DMS53 treated with DMSO at 0.1 percent for 48 hours (cell line): ENCODE measurements around the gene IMMP2L.
"Not testable (repeated sequence)": the region's sequence is repeated elsewhere in the genome, so short reads cannot be mapped to it uniquely, and the experiment has no call there.

Source experiments
- DNase-seq: peaks from one replicate; lab custom pipeline; 2025; ENCODE audit not compliant: unreplicated experiment; lab: John Stamatoyannopoulos, UW

IMMP2L gene

DNA sequence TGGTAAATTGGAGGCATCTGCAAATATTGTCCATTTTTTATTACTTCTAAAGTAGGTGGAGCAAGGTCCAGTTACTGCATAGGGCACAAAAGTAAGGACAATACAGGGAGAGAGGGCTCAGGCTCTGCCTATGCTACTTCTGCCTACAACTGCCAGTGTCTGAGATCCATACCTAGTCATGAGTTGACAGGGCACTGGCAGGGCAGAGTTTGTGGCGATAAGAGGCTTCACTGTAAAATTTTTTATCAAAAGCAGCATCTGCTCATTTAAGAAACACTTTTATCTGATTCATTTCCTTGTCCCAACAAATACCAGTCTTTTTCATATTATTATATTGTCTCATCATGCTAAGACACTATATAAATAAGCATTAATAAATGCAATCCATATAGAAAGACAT lies 293.4 kb downstream of the IMMP2L start:
- no peak for DNase-seq

DNA sequence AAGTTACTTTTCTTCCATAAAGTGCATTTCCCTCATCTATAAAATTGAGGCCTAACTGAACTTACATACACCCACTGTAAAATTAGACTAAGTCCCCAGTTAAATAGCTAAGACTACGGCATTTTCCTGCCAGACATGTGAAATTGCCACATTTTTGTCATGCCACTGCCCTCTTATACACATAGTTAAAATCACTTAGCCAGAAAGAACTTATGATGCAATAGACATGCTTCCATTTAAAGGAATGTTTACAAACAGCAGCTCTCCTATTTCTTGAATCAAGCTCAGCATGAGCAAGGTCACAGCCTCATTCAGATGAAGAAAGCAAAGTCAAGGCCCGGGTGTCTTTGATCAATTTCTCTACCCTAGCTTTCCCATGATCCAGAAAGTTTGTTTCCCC lies 295.7 kb downstream of the IMMP2L start:
- DNase-seq, result no peak

DNA sequence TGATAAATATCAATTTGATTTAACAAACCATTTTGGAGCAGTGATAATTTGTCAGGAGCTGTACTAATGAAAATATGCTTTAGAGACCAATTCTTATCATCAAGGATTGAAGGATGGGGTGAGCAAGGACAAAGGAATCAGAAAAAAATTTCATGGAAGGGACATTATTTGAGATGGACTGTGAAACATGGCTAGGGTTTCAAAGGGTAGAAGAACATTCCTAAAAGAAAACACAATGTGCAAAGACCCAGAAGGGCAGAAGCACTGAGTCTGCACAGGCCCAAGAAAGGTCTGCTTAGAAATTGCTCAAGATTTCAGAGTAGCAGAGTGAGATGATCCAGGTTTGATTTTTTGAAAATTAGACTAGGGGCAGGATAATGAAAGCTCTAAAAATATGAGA lies 296.9 kb downstream of the IMMP2L start:
- no peak for DNase-seq

DNA sequence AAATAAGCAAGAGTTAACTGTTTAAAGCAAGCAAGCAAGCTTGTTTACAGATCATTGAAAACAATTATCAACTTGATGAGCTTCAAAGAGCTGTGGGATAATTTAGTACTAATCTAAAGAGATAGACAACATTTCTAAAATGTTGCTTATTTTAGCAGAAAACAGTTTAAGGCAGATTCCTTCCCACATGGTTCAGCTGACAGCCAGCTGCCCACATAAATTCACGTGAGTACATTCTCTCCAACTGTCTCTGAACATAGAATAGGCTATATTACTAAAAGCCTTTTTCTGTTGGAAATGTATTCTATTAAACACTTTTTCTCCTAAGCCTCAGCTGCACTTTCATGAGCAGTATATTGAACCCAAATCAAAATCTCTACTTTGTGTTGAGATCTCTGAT lies 297.3 kb downstream of the IMMP2L start:
- DNase-seq, result no peak

DNA sequence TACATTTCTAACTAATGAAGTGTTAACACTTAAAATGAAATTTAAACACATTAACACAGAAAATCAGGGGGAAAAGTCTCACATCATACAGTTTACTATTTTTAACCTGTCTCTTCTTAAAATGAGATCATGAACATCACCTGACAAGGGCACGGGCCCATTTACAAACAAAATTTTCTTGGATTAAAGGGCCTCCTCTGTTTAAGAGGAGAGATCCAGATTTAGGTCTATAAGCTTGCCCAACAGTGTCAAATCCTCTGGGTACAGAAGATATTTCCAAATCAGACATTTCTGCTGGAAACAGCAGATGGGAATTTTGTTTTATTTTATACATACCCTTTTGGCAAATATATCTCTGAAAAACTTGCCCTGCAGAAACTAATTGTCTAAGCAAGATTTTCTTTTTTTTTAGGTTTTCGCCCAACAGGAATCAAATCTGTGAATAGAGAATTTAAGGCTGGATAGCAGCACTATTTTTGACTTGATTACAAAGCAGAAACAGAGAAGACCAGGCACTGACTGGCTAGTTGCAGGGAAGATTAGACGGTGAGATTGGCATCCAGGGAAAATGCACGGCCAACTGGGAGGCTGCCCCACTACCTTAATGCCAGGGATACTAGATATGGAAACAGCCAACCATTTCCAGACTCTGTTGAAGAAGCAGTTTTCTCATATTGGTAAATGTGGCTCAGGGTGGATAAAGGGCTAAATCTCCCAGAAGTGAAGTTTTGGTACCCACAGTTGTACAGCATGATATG lies 298.0 kb downstream of the IMMP2L start:
- DNase-seq, result no peak

DNA sequence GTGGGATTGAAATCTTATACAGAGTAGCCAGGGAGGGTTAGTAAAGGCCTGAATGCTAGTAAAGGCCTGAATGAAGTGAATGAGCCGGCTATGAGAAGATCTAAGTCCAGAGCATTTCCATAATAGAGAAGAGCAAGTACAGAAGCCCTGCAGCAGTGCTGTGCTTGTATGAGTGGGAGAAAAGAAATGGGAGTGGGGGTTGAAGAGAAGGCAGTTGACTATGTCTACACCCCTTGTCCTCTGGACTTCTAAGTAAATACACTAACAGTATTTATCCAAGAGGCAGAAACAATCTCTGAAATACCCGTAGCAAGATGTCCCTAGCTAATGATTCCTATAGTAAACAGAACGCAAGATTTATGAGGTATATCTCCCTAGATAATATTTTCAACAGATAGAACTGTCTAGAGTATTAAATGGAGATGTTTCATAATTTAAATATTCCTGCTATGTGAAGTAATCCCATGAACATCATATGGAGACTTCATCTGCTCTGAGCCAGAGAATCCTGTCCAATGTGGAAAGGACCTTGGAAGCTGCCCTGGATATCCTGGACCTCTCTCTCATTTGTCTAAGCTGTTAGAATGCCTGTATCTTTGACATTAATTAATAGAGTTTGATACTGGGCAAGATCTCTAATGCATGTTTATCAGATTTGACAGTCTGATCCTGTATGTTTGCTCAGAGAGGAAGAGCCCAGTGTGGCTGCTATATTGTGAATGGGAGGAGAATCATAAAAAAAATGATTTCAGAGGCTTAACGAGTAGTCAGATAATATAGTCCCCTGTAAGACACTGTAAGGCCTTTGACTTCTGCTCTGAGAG lies 299.8 kb downstream of the IMMP2L start:
- DNase-seq, result no peak

DNA sequence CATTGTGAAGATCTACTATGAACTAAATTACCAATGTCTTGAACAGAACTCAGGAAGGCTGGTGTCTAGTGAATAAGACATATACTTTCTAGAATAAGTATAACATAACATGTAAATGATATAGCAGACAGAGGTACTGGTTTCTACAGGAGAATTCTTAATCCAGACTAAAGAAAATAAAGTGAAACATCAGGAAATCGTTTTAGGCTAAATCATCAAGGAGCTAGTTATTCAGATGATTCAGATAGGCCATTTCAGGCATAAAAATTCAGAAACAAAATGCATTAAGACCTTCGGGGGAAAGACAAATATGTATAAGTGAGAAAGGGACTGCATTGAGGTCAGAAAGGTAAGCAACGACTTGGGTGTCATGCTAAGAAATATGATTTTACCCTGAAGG lies 300.8 kb downstream of the IMMP2L start:
- DNase-seq, result no peak

DNA sequence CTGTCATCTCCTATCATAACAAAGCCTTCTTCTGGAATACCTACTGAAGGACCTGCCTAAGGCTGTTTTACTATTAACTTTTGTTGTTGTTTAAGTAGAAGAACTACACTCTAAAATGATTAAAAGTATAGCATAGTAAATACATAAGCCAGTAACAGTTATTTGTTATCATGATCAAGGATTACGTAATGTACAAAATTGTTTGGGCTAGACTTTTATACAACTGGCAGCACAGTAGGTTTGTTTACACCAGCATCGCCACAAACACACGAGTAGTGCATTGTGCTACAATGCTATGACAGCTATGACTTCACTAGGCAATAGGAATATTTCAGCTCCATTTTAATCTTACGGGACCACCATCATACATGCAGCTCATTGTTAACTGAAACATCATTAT lies 302.3 kb downstream of the IMMP2L start:
- no peak for DNase-seq

DNA sequence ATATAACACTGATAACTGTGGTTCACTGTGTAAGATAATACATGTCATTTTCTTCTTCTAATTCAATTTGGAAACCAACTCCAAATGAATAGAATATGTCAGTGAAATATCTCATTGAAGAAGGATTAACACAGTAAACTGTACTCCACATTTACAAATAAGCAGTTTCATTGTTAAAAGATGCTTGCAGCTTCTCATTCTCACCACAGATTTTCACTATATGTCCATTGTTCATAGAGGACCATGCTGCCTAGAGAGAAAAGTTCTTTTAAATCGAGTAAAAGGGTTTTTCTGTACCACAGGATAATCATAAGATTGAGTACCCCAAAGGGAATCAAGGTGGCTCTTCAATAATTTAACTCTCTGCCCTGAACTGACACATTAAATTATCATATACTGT lies 305.9 kb downstream of the IMMP2L start:
- DNase-seq, result no peak

DNA sequence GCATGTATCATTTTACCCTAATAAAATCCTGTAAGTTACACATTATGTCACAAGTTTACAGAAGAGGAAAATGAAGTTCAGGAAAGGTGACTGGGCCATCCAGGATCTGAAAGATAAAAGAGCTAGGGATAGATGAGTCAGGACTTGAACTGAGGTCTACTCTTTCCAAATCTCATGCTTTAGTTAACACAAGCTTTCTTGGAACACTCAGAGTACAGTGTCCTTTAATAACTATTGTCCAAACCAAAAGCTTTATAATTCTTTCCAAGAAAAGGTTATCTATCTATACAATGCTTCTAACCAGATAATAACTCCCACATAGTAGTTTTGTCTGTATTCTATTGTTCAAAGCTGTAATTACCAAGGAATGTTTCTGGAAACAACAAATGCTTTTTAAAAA lies 306.7 kb downstream of the IMMP2L start:
- no peak for DNase-seq

DNA sequence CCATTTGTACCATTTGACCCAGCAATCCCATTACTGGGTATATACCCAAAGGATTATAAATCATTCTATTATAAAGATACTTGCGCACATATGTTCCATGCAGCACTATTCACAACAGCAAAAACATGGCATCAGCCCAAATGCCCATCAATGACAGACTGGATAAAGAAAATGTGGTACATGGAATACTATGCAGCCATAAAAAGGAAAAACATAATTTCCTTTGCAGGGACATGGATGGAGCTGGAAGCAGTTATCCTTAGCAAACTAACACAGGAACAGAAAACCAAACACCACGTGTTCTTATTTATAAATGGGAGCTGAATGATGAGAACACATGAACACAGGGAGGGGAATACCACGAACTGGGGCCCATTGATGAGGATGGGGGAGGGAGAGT lies 310.9 kb downstream of the IMMP2L start:
- not testable (repeated sequence) for DNase-seq

DNA sequence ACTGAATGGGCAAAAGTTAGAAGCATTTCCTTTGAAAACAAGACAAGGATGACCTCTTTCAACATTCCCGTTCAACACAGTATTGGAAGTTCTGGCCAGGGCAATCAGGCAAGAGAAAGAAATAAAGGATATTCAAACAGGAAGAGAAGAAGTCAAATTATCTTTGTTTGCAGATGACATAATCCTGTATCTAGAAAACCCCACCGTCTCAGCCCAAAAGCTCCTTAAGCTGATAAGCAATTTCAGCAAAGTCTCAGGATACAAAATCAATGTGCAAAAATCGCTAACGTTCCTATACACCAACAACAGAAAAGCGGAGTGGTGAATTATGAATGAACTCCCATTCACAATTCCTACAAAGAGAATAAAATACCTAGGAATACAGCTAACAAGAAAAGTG lies 312.5 kb downstream of the IMMP2L start:
- DNase-seq, result not testable (repeated sequence)

DNA sequence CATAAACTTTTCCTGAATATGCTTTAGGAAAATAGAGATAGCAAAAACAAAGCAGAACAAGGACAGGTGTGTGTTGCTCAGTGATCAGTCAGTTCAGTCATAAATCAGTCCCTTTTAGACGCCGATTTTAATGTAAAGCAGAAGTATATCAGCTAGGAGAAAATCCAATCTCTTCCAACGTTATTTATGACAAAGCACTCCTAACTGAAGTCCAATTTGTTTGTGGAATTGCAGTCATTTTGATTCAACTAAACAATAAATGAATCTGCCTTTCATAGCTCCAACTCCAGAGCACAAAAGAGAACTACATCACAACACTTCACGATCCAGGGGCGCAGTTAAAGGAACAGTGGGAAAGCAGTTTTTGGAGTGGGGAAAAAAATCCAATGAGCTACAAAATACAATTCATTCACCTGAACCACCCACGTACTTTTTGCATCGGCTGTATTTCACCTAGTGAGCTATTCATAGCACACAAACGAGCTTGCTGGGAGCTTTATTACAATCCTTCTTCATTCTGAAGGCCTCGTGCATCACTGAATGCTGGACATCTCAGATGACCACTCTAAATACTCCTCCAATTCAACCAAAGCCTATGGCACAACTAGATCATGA lies 320.0 kb downstream of the IMMP2L start:
- DNase-seq, result no peak

DNA sequence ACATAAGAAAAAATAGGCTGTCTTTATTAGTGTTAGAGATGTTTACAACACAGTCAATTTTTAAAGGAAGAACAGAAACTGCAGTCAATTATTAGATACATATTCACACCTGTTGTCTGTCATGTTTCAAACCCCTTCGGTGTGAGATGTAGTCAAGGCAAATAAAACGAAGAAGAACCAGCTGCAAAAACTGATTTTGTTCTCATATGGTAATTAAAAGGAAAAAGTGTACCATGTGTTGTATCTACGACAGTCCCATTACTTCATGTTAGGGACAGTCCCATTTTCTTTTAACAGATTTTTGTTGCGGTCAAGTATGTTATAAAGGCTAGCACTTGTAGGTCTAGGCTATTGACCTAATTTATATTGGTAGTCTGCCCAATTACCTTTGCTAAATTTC lies 321.9 kb downstream of the IMMP2L start:
- no peak for DNase-seq

DNA sequence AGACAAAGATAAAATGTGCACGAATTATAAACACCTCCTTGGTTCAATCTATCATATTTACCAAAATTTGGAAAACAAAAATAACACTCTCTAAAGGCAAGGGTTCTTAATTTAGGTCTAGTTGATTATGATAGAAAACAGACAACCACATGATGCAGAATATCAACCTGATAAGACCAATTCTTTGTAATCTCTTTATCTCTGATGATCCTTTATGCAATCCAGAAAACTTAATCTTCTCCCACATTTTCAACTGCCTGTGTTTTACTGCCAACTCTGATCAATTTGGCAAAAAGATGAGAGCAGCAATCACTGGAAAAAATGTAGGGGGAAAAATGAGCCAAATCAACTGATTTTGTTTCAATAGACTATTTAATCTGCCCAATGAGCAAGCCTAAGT lies 322.9 kb downstream of the IMMP2L start:
- no peak for DNase-seq

DNA sequence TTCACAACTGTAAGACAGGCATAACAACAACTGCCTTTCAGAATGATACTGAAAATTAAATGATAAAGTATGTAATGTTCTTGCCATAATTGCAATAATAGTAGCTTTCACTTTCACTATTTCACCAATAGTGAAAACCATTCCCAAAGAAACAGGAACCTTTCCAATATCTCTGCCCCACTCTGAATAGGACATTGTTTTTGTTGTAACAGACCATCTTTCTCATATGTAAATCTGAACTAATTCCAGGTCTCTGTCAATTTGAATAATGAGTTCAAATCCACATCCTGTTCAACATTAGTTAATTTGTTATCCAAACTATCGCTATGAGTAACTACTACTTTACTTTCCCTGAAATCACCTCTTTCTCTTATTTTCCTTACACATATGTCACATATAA lies 323.4 kb downstream of the IMMP2L start:
- no peak for DNase-seq

DNA sequence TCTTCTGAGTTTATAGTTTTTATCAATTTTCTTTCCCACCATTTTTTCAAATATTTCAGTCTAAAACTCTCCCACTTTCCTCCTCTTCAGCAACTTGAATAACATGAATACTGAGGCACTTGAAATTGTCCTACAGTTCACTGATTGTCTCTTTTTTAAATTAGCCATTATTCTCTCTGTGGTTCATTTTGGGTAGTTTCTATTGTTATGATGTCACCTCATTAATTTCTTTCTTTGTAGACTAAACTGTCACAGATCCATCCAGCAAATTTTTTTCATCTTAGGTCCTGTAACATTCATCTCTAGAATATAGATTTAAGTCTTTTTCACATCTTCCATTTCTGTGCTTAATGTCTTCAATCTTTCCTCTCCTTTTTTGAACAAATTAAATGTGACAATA lies 326.6 kb downstream of the IMMP2L start:
- DNase-seq, result no peak

DNA sequence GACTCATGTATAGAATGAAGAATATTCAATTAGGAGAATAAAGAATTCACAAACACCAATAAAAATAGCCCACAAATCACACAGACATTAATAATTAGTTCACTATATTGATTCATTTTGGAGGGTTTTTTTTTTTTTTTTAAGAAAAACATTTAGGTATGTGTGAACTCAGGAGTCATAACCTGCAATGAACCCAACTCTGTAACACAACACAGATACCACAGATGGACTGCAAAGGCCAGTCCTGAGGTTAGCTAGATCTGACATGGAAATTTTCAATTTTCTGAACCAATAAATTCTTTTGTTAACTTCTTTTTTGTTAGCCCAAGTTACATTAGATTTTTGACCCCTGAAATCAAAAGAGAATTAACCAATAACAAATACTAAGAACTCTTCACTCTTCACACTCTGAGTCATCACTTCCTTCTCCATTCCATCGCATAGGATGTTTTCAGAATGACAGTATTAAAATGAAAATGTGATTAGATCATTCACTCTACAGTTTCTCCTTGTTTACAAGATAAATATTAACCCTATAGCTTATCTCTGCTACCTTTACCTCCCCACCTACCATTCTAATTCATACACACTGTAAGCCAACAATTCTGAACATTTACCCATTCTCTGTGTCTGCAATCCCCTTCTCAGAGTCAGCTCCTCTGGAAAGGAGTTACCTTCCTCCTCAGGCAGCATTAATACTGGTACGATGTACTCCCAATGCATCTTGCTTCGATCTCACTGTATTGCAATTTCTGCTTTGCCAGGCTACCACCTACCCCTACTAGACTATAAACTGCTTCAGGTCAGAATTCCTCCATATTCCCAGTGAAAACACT lies 329.8 kb downstream of the IMMP2L start:
- peak; percentile 63 for DNase-seq

DNA sequence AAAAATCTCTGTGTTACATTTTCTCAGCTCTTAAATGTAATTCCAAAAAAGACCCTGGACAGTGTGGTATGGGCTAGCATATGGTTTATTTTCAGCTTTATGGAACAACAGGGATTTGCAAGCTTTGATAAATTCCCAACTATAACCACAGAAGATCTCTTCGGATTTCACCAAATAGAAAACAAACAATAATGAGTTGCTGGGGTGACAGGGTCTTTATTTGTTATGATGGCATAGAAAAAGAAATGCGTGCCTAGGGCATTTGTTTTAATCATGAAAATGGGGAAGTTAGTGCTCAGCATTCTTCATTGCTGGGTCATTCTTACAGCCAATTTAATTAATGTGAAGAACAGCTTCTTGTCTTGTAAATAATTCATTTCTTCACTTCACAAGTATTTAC lies 332.4 kb downstream of the IMMP2L start:
- DNase-seq, result no peak

DNA sequence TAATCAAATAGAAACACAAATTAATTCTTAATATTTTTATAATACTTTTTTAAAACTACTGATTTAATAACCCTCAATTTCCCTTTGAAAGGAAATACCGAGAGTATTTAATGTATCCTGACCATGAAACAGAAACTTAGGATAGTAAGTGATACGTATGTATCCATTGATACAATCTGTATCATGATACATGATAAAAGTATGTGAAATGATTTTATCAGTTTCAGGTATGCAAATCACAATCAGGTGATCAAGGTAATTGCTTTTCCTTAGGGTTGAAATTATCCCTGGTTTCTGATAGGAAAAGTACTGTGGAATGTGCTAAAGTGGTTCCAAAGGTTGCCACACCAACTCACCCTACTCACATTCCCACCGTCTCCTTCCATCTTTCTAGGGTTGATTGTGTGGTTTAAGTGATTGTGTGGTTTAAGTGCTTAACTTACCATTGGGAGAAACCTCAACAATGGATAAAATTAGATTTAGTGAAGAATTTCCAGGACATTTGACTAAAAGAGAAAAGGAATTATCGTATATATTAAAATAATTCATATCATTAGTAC lies 333.0 kb downstream of the IMMP2L start:
- no peak for DNase-seq

DNA sequence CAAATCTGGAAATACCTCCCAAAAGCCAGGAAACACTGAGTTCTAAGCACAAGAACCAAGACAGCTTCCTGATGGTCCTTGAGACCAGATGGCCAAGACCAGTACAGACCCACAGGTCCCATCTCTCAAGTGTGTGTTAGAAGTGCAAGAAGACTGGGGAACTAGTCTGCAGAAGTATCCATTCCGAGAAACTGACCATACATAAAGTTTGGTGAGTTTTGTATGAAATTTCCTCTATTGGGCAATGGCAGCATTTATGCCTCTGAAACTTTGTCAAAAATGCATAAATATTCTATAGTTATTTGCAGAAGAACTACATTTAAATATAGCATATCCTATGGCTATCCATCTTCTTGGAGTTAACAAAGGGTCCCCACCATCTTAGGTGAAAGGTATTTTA lies 333.9 kb downstream of the IMMP2L start:
- DNase-seq, result no peak
